ENCODE measurements around the gene SH2D6. TPM values are rescaled to one million over a fixed set of nuclear protein-coding genes. Genes with fewer than 3 reads are reported as not detected.

SH2D6 gene
- total and polyA plus RNA-seq, 2 experiments from 2014 or later = 0.27 to 2.8 TPM

GRCh38 chr2:85385746-85386145 lies 32.8 kb upstream of the SH2D6 start:
- no peaks in the 10 kb centered on the region for H4K20me1 ChIP-seq (ENCODE audit: insufficient read depth, poor library complexity, severe bottlenecking)
- no peaks in the 10 kb centered on the region for H3K27me3 ChIP-seq
- H3K9me2 ChIP-seq (replicated peaks; ENCODE audit: insufficient read depth) = no peaks in the 10 kb centered on the region
- H3K4me1 ChIP-seq (ENCODE audit: insufficient read depth) = no peaks in the 10 kb centered on the region
- H3K36me3 ChIP-seq (replicated peaks; ENCODE audit: insufficient read depth, low read depth) = no peaks in the 10 kb centered on the region
- H3K4me3 ChIP-seq = no peak overlapping the region
- no peaks in the 10 kb centered on the region for H3K9me3 ChIP-seq (ENCODE audit: low read depth)
- no peak for DNase-seq (ENCODE audit: low spot score)
- WGBS (ENCODE audit: low lambda C conversion rate, missing lambda C conversion rate) = 84% methylated on average over 2 of the region's 2 CpGs
- TF ChIP-seq CTCF (IDR thresholded peaks at IDR 0.05; ENCODE audit: poor library complexity) (no peak), EZH2phosphoT487 (IDR thresholded peaks at IDR 0.05; ENCODE audit: low read depth, severe bottlenecking, unreplicated experiment) (no peak), EZH2 (IDR thresholded peaks at IDR 0.05; ENCODE audit: borderline replicate concordance) (no peak)
- H3K4me2 ChIP-seq = no peak overlapping the region
- no peak overlapping the region for H3K27ac ChIP-seq
- no peak overlapping the region for H2AFZ ChIP-seq
- H3K79me2 ChIP-seq = no peaks in the 10 kb centered on the region

- no peaks in the 10 kb centered on the region for H3K4me1 ChIP-seq (ENCODE audit: insufficient read depth)
- TF ChIP-seq EZH2phosphoT487 (IDR thresholded peaks at IDR 0.05; ENCODE audit: low read depth, severe bottlenecking, unreplicated experiment) (no peak), CTCF (IDR thresholded peaks at IDR 0.05; ENCODE audit: poor library complexity) (no peak), EZH2 (IDR thresholded peaks at IDR 0.05; ENCODE audit: borderline replicate concordance) (no peak)
- no peaks in the 10 kb centered on the region for H3K79me2 ChIP-seq
- H3K4me3 ChIP-seq = no peak overlapping the region
- H3K9me3 ChIP-seq (ENCODE audit: low read depth) = no peaks in the 10 kb centered on the region
- H2AFZ ChIP-seq = no peak overlapping the region
- no peak for DNase-seq (ENCODE audit: low spot score)
- H4K20me1 ChIP-seq (ENCODE audit: insufficient read depth, poor library complexity, severe bottlenecking) = no peaks in the 10 kb centered on the region
- H3K4me2 ChIP-seq = no peak overlapping the region
- 96% methylated on average over 2 of the region's 2 CpGs for WGBS (ENCODE audit: low lambda C conversion rate, missing lambda C conversion rate)
- no peaks in the 10 kb centered on the region for H3K36me3 ChIP-seq (replicated peaks; ENCODE audit: insufficient read depth, low read depth)
- no peaks in the 10 kb centered on the region for H3K27me3 ChIP-seq
- H3K27ac ChIP-seq = no peak overlapping the region
- no peaks in the 10 kb centered on the region for H3K9me2 ChIP-seq (replicated peaks; ENCODE audit: insufficient read depth)
Observed at GRCh38 chr2:85387754-85388153, 30.8 kb upstream of the SH2D6 start.

GRCh38 chr2:85388878-85389538 lies 29.5 kb upstream of the SH2D6 start:
- H3K36me3 ChIP-seq (replicated peaks; ENCODE audit: insufficient read depth, low read depth) = no peaks in the 10 kb centered on the region
- H3K4me1 ChIP-seq (ENCODE audit: insufficient read depth) = no peaks in the 10 kb centered on the region
- H3K9me2 ChIP-seq (replicated peaks; ENCODE audit: insufficient read depth) = no peaks in the 10 kb centered on the region
- H3K27ac ChIP-seq = no peak overlapping the region
- H3K79me2 ChIP-seq = no peaks in the 10 kb centered on the region
- no peak for DNase-seq (ENCODE audit: low spot score)
- no peak overlapping the region for H3K4me3 ChIP-seq
- no peak overlapping the region for H3K4me2 ChIP-seq
- WGBS (ENCODE audit: low lambda C conversion rate, missing lambda C conversion rate) = 86% methylated on average over 9 of the region's 9 CpGs
- H4K20me1 ChIP-seq (ENCODE audit: insufficient read depth, poor library complexity, severe bottlenecking) = no peaks in the 10 kb centered on the region
- TF ChIP-seq CTCF (IDR thresholded peaks at IDR 0.05; ENCODE audit: poor library complexity) = no peak
- TF ChIP-seq EZH2 (IDR thresholded peaks at IDR 0.05; ENCODE audit: borderline replicate concordance) = no peak
- no peak for TF ChIP-seq EZH2phosphoT487 (IDR thresholded peaks at IDR 0.05; ENCODE audit: low read depth, severe bottlenecking, unreplicated experiment)
- no peak overlapping the region for H2AFZ ChIP-seq
- H3K9me3 ChIP-seq (ENCODE audit: low read depth) = no peaks in the 10 kb centered on the region
- H3K27me3 ChIP-seq = no peaks in the 10 kb centered on the region
